Spleen (tissue), 13 donors: ENCODE measurements around the gene PIGN. TPM values are rescaled to one million over a fixed set of nuclear protein-coding genes. Genes with fewer than 3 reads are reported as not detected.

ENCODE experiments used
- DNase-seq: peaks from one replicate; pipeline ENCODE4 v3.0.0-alpha.2; 2020
- H3K27ac ChIP-seq, 8 donors: fragments of 200-600 bp; sonication (generic) in 7 of 8; 1 replicate in 4 of 8; 2 replicates in 4 of 8; pipeline versions ENCODE4 v1.5.0 to v1.8.0; 2016 to 2021; ENCODE audit warnings: inconsistent platforms in 4 of 8, mild to moderate bottlenecking in 4 of 8, moderate library complexity in 1 of 8
- H3K27me3 ChIP-seq, 7 donors: fragments of 200-600 bp; sonication (generic) in 6 of 7; replicated peaks in 1 of 7; 1 replicate in 4 of 7; 2 replicates in 3 of 7; pipeline versions ENCODE4 v1.5.0 to v1.8.0; 2016 to 2021; ENCODE audit warnings: inconsistent platforms in 3 of 7, mild to moderate bottlenecking in 1 of 7
- H3K36me3 ChIP-seq, 6 donors: fragments of 200-600 bp; sonication (generic) in 5 of 6; 1 replicate in 4 of 6; 2 replicates in 2 of 6; pipeline versions ENCODE4 v1.5.0 to v1.8.0; 2016 to 2021; ENCODE audit warnings: inconsistent platforms in 2 of 6
- H3K4me1 ChIP-seq, 6 donors: fragments of 200-600 bp; sonication (generic) in 5 of 6; 1 replicate in 3 of 6; 2 replicates in 3 of 6; pipeline versions ENCODE4 v1.5.0 to v1.8.0; 2016 to 2021; ENCODE audit warnings: inconsistent platforms in 3 of 6
- H3K4me3 ChIP-seq, 8 donors: fragments of 200-600 bp; sonication (generic) in 7 of 8; 1 replicate in 4 of 8; 2 replicates in 4 of 8; pipeline versions ENCODE4 v1.5.0 to v1.8.0; 2016 to 2021; ENCODE audit warnings: inconsistent platforms in 4 of 8, mild to moderate bottlenecking in 4 of 8, moderate library complexity in 2 of 8
- H3K9me3 ChIP-seq, 8 donors: fragments of 200-600 bp; sonication (generic) in 7 of 8; 1 replicate in 4 of 8; 2 replicates in 4 of 8; pipeline versions ENCODE4 v1.5.0 to v1.8.0; 2016 to 2021; ENCODE audit warnings: inconsistent platforms in 4 of 8
- CTCF ChIP-seq, 11 experiments: fragments of 200-600 bp in 7 of 11; fragments of 450-650 bp in 4 of 11; sonication (generic) in 4 of 11; IDR thresholded peaks in 8 of 11; conservative IDR thresholded peaks in 3 of 11; 1 replicate in 7 of 11; 2 replicates in 4 of 11; pipeline versions ENCODE4 v1.4.0 to v1.8.0; 2016 to 2021; ENCODE audit warnings: antibody characterized with exemption in 11 of 11, inconsistent platforms in 4 of 11, mild to moderate bottlenecking in 1 of 11
- POLR2A ChIP-seq, 3 donors: fragments of 450-650 bp; IDR thresholded peaks; one replicate each; pipeline ENCODE4 v1.5.1; 2017; ENCODE audit warnings: antibody characterized with exemption in 3 of 3, mild to moderate bottlenecking in 1 of 3
- POLR2AphosphoS5 ChIP-seq, 3 donors: sonication (generic); formaldehyde crosslinking; IDR thresholded peaks; one replicate each; pipeline ENCODE4 v1.5.1; 2017; ENCODE audit warnings: antibody characterized with exemption in 3 of 3
- WGBS, 5 donors: extraction: QIAGEN DNeasy Blood & Tissue Kit in 3 of 5; methylation state at CpG; one replicate each; pipeline versions ENCODE4 v1.1.5 to v1.1.7; 2013 to 2018; 5-methylcytosine and 5-hydroxymethylcytosine counted together
- intact Hi-C: fragments of 100-400 bp; cut with DNase I; formaldehyde crosslinking; loops from one replicate; pipeline ENCODE4 v1.15.0; 2023; ENCODE audit warnings: low total_unique reads
- long read RNA-seq, 2 donors: transcript quantifications; one replicate each; lab custom pipeline, GENCODE V29; 2026
- polyA plus RNA-seq, 3 donors: library from polyadenylated mRNA; stranded (reverse); fragments of 200-250 nt; gene quantifications; one replicate each; pipeline ENCODE4 v1.2.1, GENCODE V29; 2013
- total RNA-seq, 7 donors: library from RNA; depleted of rRNA in 3 of 7; stranded (reverse); fragments of >200 nt in 3 of 7; fragmentation: NEBNext Ultra II Directional in 4 of 7; extraction: Animal tissue kit (Norgen Biotek cat#: 25700) in 4 of 7; gene quantifications; one replicate each; pipeline versions ENCODE4 v1.1.0 to v1.2.1, GENCODE V29; 2016 to 2021
- donor health status: healthy with polysubstance abuse.
- donor health status: DM: no; HTN: no; CAD: no; lungs with moderate emphysema.
- donor health status: DM: no; HTN: no; CAD: no.
- donor health status: Bipolar disorder and iron deficiency.
- donor health status: healthy.
- donor health status: DM: no; HTN: no; CAD: no.
- donor health status: DM: yes; HTN: yes; CAD: no.

PIGN gene
- total RNA-seq (10 to 100 TPM; 21.5 to 41.4 (median 33.8) TPM), polyA plus RNA-seq (1 to 10 TPM; 4.0 to 4.4 (median 4.1) TPM)
- long read RNA-seq, donor 1, result 0 reads
- long read RNA-seq, donor 2, partial matches to known transcripts, result 0 of 1 reads
- long read RNA-seq, donor 2, other reads (novel, unspliced or antisense), result 0 of 1 reads

GRCh38 chr18:62186774-62187542, at the start of gene PIGN, which contains the start of gene RELCH:
Gene PIGN (minus strand): TSS chr18:62187056. CDS start chr18:62161353, 25,703 bp downstream.
Gene RELCH (plus strand): TSS chr18:62187255. CDS start chr18:62187506, 251 bp downstream.
- Histone ChIP-seq H3K27ac (peak within 1 kb of the TSS; percentile 65 to 91 (median 88)), H3K9me3 (no peaks in the 10 kb centered on the region), H3K4me3 (peak within 1 kb of the TSS; percentile 91 to 100 (median 99)), H3K4me1 (peaks cover 33 to 85% (median 57%) of the 10 kb centered on the region in 6 donors), H3K27me3 (no peaks in the 10 kb centered on the region), H3K36me3 (no peaks in the 10 kb centered on the region)
- DNase-seq, result peak; percentile 97
- peak; percentile 97 for TF ChIP-seq POLR2AphosphoS5 (IDR thresholded peaks at IDR 0.05)
- TF ChIP-seq CTCF (IDR thresholded peaks at IDR 0.05 in 8 of 11, conservative IDR thresholded peaks at IDR 0.05 in 3 of 11), result peak in 3 of 11 experiments; percentile 25 to 37 (median 33)
- peak in 2 of 3 donors; percentile 66 to 76 for TF ChIP-seq POLR2A (IDR thresholded peaks at IDR 0.05)
- WGBS, 5 donors, result 0 to 1% (median 0%) methylated on average over 36 to 55 of the region's 55 CpGs
- intact Hi-C loops, result loop anchor here (5.0 to 10.0 kb wide), 2 partner anchors 60 to 338 kb away; partner anchors contain the start of gene ZCCHC2

- DNase-seq, result no peak
- H3K9me3 ChIP-seq, result no peaks in the 10 kb centered on the region
- H3K4me1 ChIP-seq, result peaks cover 0 to 4% (median 0%) of the 10 kb centered on the region in 6 donors
- no peak overlapping the region for H3K4me3 ChIP-seq
- no peak for TF ChIP-seq POLR2A (IDR thresholded peaks at IDR 0.05)
- TF ChIP-seq POLR2AphosphoS5 (IDR thresholded peaks at IDR 0.05), result no peak
- TF ChIP-seq CTCF (IDR thresholded peaks at IDR 0.05 in 8 of 11, conservative IDR thresholded peaks at IDR 0.05 in 3 of 11), result no peak
- peaks cover 0 to 79% (median 18%) of the 10 kb centered on the region in 6 donors for H3K36me3 ChIP-seq
- no peak overlapping the region for H3K27ac ChIP-seq
- intact Hi-C loops, result no loop called here
- 84 to 96% (median 92%) methylated on average over 1 of the region's 1 CpG for WGBS, 5 donors
- no peaks in the 10 kb centered on the region for H3K27me3 ChIP-seq
Measured at GRCh38 chr18:62236252-62236651, 49.4 kb upstream of the PIGN start.

- Histone ChIP-seq H3K4me3 (no peak overlapping the region), H3K27me3 (no peaks in the 10 kb centered on the region), H3K9me3 (peaks cover 0 to 20% (median 10%) of the 10 kb centered on the region in 8 donors), H3K4me1 (no peaks in the 10 kb centered on the region), H3K36me3 (peaks cover 0 to 98% (median 56%) of the 10 kb centered on the region in 6 donors), H3K27ac (no peak overlapping the region)
- no peak for DNase-seq
- TF ChIP-seq CTCF (IDR thresholded peaks at IDR 0.05 in 8 of 11, conservative IDR thresholded peaks at IDR 0.05 in 3 of 11) (no peak), POLR2AphosphoS5 (IDR thresholded peaks at IDR 0.05) (no peak), POLR2A (IDR thresholded peaks at IDR 0.05) (no peak)
- WGBS, 5 donors, result 95 to 98% (median 96%) methylated on average over 3 of the region's 3 CpGs
- intact Hi-C loops, result no loop called here
Measured at GRCh38 chr18:62226047-62226446, 39.2 kb upstream of the PIGN start.

GRCh38 chr18:62224229-62224628, 37.4 kb upstream of the PIGN start:
- no peak for DNase-seq
- no peak overlapping the region for H3K27ac ChIP-seq
- no peak for TF ChIP-seq CTCF (IDR thresholded peaks at IDR 0.05 in 8 of 11, conservative IDR thresholded peaks at IDR 0.05 in 3 of 11)
- no peak for TF ChIP-seq POLR2AphosphoS5 (IDR thresholded peaks at IDR 0.05)
- TF ChIP-seq POLR2A (IDR thresholded peaks at IDR 0.05), result no peak
- WGBS, 5 donors, result 93 to 100% (median 97%) methylated on average over 2 of the region's 2 CpGs
- no peak overlapping the region for H3K4me3 ChIP-seq
- no peaks in the 10 kb centered on the region for H3K4me1 ChIP-seq
- intact Hi-C loops, result no loop called here
- peaks cover 0 to 84% (median 48%) of the 10 kb centered on the region in 6 donors for H3K36me3 ChIP-seq
- H3K27me3 ChIP-seq, result no peaks in the 10 kb centered on the region
- H3K9me3 ChIP-seq, result peaks cover 0 to 20% (median 10%) of the 10 kb centered on the region in 8 donors
